ENCODE results near the gene SUSD3. TPM values are rescaled to one million over a fixed set of nuclear protein-coding genes. Genes with fewer than 3 reads are reported as not detected.

Gene SUSD3
- total and polyA plus RNA-seq, 10 of the 15 experiments (the other 5 are each of a cell fraction or from before 2014, with no cell fraction given): 2.5 to 92.0 (median 31.1) TPM

- ChIA-PET POLR2A (interaction anchor here (0.6 to 1.8 kb wide), 7 partner anchors 13 to 883 kb away, joined by 4 to 17 read pairs (median 6); no protein-coding TSS in a partner anchor), SMC1A (ENCODE audit: uncharacterized antibody, unreplicated experiment) (interaction anchor here (0.8 to 2.0 kb wide), 10 partner anchors 13 to 125 kb away, joined by 3 to 15 read pairs (median 4); no protein-coding TSS in a partner anchor), RAD21 (ENCODE audit: unreplicated experiment) (interaction anchor here (1.0 to 1.6 kb wide), 8 partner anchors 23 to 67 kb away, joined by 3 to 8 read pairs (median 4); no protein-coding TSS in a partner anchor), CTCF (interaction anchor here (0.6 to 2.8 kb wide), 8 partner anchors 23 to 81 kb away, joined by 3 to 15 read pairs (median 4); no protein-coding TSS in a partner anchor)
- BruUV-seq (replicated peaks): TSS peak; percentile 45
- peak overlapping the region; percentile 54 for H3K4me2 ChIP-seq (ENCODE audit: control insufficient read depth, insufficient read depth)
- H3K36me3 ChIP-seq (ENCODE audit: control insufficient read depth in 2 of 2, insufficient read depth in 2 of 2, low read length in 1 of 2): peaks cover 0 to 10% of the 10 kb centered on the region in 2 experiments; a peak in 3 of 4 replicates
- no peak overlapping the region for H3K4me3 ChIP-seq
- in situ Hi-C loops (cut with MboI) (no loop called here), intact Hi-C loops (cut with micrococcal nuclease; ENCODE audit: unreplicated experiment) (loop anchor here (2.0 kb wide), 1 partner anchor 34 kb away; no protein-coding TSS in a partner anchor)
- FAIRE-seq: peak; percentile 56
- no peak overlapping the region for H3K9ac ChIP-seq (ENCODE audit: control insufficient read depth, insufficient read depth, low read length)
- ATAC-seq: peak; percentile 86
- peak overlapping the region; percentile 24; the same call in 1 of the 2 replicates for H2AFZ ChIP-seq (ENCODE audit: control insufficient read depth, low read depth, low read length)
- no peaks in the 10 kb centered on the region for H3K9me3 ChIP-seq (replicated peaks; ENCODE audit: control insufficient read depth, insufficient read depth, low read length)
- no peaks in the 10 kb centered on the region for H3K27me3 ChIP-seq (replicated peaks in 1 of 2; ENCODE audit: control insufficient read depth in 2 of 2, insufficient read depth in 2 of 2, low read length in 1 of 2)
- no peaks in the 10 kb centered on the region for H4K20me1 ChIP-seq (ENCODE audit: control insufficient read depth, insufficient read depth)
- peaks cover 16% of the 10 kb centered on the region for H3K4me1 ChIP-seq (ENCODE audit: control insufficient read depth, insufficient read depth, low read length)
- DNase-seq (ENCODE audit: low read depth, low spot score): peak; percentile 59
- H3K79me2 ChIP-seq (ENCODE audit: control insufficient read depth, insufficient read depth, low read length): no peaks in the 10 kb centered on the region
- peak overlapping the region; percentile 58 for H3K27ac ChIP-seq (ENCODE audit: control insufficient read depth, insufficient read depth)
- WGBS (ENCODE audit: insufficient coverage, insufficient replicate concordance, low lambda C conversion rate, missing lambda C conversion rate): 1% methylated on average over 6 of the region's 6 CpGs
- peak; percentile 34; the same call in 1 of the 2 replicates for TF ChIP-seq DPF2 (IDR thresholded peaks at IDR 0.05)
- TF ChIP-seq CHD4 (IDR thresholded peaks at IDR 0.05): no peak
- no peak for TF ChIP-seq IRF3 (IDR thresholded peaks at IDR 0.05)
- peak; percentile 54 to 61; a peak in 3 of 4 replicates for TF ChIP-seq IKZF2 (IDR thresholded peaks at IDR 0.05)
- no peak for TF ChIP-seq KLF5 (IDR thresholded peaks at IDR 0.05; ENCODE audit: partially characterized antibody)
- TF ChIP-seq CEBPB (IDR thresholded peaks at IDR 0.05; ENCODE audit: borderline replicate concordance in 1 of 2, low read depth in 2 of 2, low read length in 2 of 2): no peak
- TF ChIP-seq IKZF1 (conservative IDR thresholded peaks at IDR 0.05): peak; percentile 70
- no peak for TF ChIP-seq SREBF1 (IDR thresholded peaks at IDR 0.05; ENCODE audit: low read length)
- TF ChIP-seq SMAD1 (IDR thresholded peaks at IDR 0.05; ENCODE audit: low read depth, partially characterized antibody): no peak
- no peak for TF ChIP-seq ATF3 (IDR thresholded peaks at IDR 0.05; ENCODE audit: borderline replicate concordance, extremely low read depth, low read depth, low read length)
- TF ChIP-seq MEF2A (IDR thresholded peaks at IDR 0.05; ENCODE audit: insufficient read depth, low read depth, low read length): no peak
- TF ChIP-seq ZSCAN29 (IDR thresholded peaks at IDR 0.05): no peak
- TF ChIP-seq MEF2B (IDR thresholded peaks at IDR 0.05; ENCODE audit: partially characterized antibody, poor library complexity, severe bottlenecking): peak; percentile 98
- no peak for TF ChIP-seq HDAC6 (IDR thresholded peaks at IDR 0.05; ENCODE audit: unreplicated experiment)
- no peak for TF ChIP-seq MTA3 (IDR thresholded peaks at IDR 0.05; ENCODE audit: borderline replicate concordance, low read length)
- TF ChIP-seq RB1 (IDR thresholded peaks at IDR 0.05; ENCODE audit: borderline replicate concordance): peak; percentile 57; the same call in 1 of the 2 replicates
- no peak for TF ChIP-seq HDAC2 (IDR thresholded peaks at IDR 0.05)
- no peak for TF ChIP-seq ESRRA (IDR thresholded peaks at IDR 0.05; ENCODE audit: low read length)
- TF ChIP-seq TAF1 (IDR thresholded peaks at IDR 0.05; ENCODE audit: borderline replicate concordance, low read depth, low read length): no peak
- no peak for TF ChIP-seq EP300 (IDR thresholded peaks at IDR 0.05; ENCODE audit: borderline replicate concordance in 1 of 2, control insufficient read depth in 1 of 2, low read depth in 2 of 2, low read length in 2 of 2)
- no peak for TF ChIP-seq ATF2 (IDR thresholded peaks at IDR 0.05; ENCODE audit: low read length)
- TF ChIP-seq POU2F2 (IDR thresholded peaks at IDR 0.05; ENCODE audit: borderline replicate concordance, low read depth, low read length): no peak
- no peak for TF ChIP-seq RAD51 (IDR thresholded peaks at IDR 0.05)
These were observed 30.0 kb upstream of the SUSD3 start for GRCh38 chr9:93028448-93029006.
